Epithelial cell of proximal tubule (primary cell): Measurements from ENCODE around the gene KRTAP12-3. TPM values are rescaled to one million over a fixed set of nuclear protein-coding genes. Genes with fewer than 3 reads are reported as not detected.
"Not testable (repeated sequence)": the region's sequence is repeated elsewhere in the genome, so short reads cannot be mapped to it uniquely, and the experiment has no call there.

Experiments used
- DNase-seq: peaks from one replicate; pipeline ENCODE4 v3.0.0-alpha.2; 2011; ENCODE audit warnings: low read depth
- H3K4me3 ChIP-seq: 2 replicates; pipeline ENCODE4 v1.5.1; 2011; ENCODE audit warnings: low read depth, mild to moderate bottlenecking, low read length
- CTCF ChIP-seq: conservative IDR thresholded peaks from 2 replicates; pipeline ENCODE4 v1.5.1; 2012; ENCODE audit warnings: low read depth, mild to moderate bottlenecking, low read length
- total RNA-seq: library from RNA; depleted of rRNA; stranded (reverse); fragments of >200 nt; gene quantifications from 2 replicates; pipeline ENCODE4 v1.2.3, GENCODE V29; 2015

Gene KRTAP12-3
- total RNA-seq: not detected in 2 replicates

- no peak for DNase-seq
- no peak for TF ChIP-seq CTCF
- no peak within 1 kb of the TSS for H3K4me3 ChIP-seq
Measured at GRCh38 chr21:44657635-44658540, at the start of gene KRTAP12-3. KRTAP12-3 (plus strand) TSS chr21:44657932; CDS start chr21:44657980, 48 bp downstream.

- DNase-seq: no peak
- TF ChIP-seq CTCF: no peak
Measured at GRCh38 chr21:44609193-44609592, 48.5 kb upstream of the KRTAP12-3 start.

GRCh38 chr21:44610157-44610843 is 47.4 kb upstream of the KRTAP12-3 start:
- H3K4me3 ChIP-seq, DNase-seq: not testable (repeated sequence)

More at GRCh38 chr21:44609193-44609592, 48.5 kb upstream of the KRTAP12-3 start:
- no peak overlapping the region for H3K4me3 ChIP-seq

- TF ChIP-seq CTCF: no peak
- no peak for DNase-seq
- H3K4me3 ChIP-seq: no peak overlapping the region
Measured at GRCh38 chr21:44611551-44611950, 46.2 kb upstream of the KRTAP12-3 start.

DNA sequence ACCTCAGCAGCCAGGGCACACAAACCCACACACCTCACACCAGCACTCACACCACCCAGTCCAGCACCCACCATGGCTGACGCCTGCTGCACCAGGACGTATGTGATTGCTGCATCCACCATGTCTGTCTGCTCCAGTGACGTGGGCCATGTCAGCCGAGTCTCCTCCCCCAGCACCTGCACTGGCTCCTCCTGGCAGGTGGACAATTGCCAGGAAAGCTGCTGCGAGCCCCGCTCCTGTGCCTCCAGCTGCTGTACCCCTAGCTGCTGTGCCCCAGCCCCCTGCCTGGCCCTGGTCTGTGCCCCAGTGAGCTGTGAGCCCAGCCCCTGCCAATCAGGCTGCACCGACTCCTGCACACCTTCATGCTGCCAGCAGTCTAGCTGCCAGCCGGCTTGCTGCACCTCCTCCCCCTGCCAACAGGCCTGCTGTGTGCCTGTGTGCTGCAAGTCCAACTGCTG is 45.7 kb upstream of the KRTAP12-3 start, which contains the start of gene KRTAP10-8:
TSS of gene KRTAP10-8 (plus strand) at position 51 of the 458 bp plus-strand sequence. CDS start at position 73, 22 bp downstream.
- DNase-seq: no peak
- no peak for TF ChIP-seq CTCF
- H3K4me3 ChIP-seq: no peak within 1 kb of the TSS

DNA sequence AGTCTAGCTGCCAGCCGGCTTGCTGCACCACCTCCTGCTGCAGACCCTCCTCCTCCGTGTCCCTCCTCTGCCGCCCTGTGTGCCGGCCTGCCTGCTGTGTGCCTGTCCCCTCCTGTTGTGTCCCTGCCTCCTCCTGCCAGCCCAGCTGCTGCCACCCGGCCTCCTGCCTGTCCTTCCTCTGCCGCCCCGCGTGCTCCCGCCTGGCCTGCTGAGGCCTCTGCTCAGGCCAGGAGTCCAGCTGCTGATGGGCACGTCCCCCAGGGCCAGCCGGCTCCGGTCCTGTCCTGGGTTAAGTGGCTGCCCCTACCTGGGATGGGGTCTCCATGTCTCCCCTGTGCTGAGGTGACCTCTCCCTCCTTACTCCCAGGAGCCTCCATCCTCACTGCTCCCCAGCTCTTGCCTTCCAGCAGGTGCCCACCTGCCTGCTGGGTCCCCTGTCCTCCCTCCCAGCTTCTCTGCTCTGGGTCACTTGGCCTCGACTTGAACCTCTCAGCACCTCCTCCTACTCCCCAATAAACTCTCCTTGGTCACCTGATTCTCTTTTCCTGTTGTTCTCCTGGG is 45.0 kb upstream of the KRTAP12-3 start:
- H3K4me3 ChIP-seq: no peak overlapping the region
- TF ChIP-seq CTCF: no peak
- DNase-seq: no peak
